Nephron progenitor cell (in vitro differentiated cells): ENCODE measurements around the gene ASS1.

Source experiments
- DNase-seq: peaks from one replicate; pipeline ENCODE4 v3.0.0; 2021
- H3K27ac Mint-ChIP-seq: 2 replicates; pipeline ENCODE4 v1.8.0; 2021; ENCODE audit warnings: mild to moderate bottlenecking, moderate library complexity, mixed read lengths
- H3K27me3 Mint-ChIP-seq: 2 replicates; pipeline ENCODE4 v1.8.0; 2021; ENCODE audit warnings: mild to moderate bottlenecking, low read depth, mixed read lengths; ENCODE audit not compliant: poor library complexity
- H3K36me3 Mint-ChIP-seq: 2 replicates; pipeline ENCODE4 v1.8.0; 2021; ENCODE audit warnings: low read depth, mixed read lengths
- H3K4me1 Mint-ChIP-seq: 2 replicates; pipeline ENCODE4 v1.8.0; 2021; ENCODE audit warnings: mixed read lengths
- H3K4me3 Mint-ChIP-seq: 2 replicates; pipeline ENCODE4 v1.8.0; 2021; ENCODE audit warnings: mild to moderate bottlenecking, moderate library complexity, mixed read lengths
- H3K9me3 Mint-ChIP-seq: 2 replicates; pipeline ENCODE4 v1.8.0; 2021; ENCODE audit warnings: mild to moderate bottlenecking, moderate library complexity, mixed read lengths
- TF ChIP-seq, protein P1 (sequence below): fragments of 200-600 bp; sonication (generic); IDR thresholded peaks from 2 replicates; pipeline ENCODE4 v1.5.0; 2021; ENCODE audit warnings: antibody characterized with exemption

The ASS1 gene

DNA sequence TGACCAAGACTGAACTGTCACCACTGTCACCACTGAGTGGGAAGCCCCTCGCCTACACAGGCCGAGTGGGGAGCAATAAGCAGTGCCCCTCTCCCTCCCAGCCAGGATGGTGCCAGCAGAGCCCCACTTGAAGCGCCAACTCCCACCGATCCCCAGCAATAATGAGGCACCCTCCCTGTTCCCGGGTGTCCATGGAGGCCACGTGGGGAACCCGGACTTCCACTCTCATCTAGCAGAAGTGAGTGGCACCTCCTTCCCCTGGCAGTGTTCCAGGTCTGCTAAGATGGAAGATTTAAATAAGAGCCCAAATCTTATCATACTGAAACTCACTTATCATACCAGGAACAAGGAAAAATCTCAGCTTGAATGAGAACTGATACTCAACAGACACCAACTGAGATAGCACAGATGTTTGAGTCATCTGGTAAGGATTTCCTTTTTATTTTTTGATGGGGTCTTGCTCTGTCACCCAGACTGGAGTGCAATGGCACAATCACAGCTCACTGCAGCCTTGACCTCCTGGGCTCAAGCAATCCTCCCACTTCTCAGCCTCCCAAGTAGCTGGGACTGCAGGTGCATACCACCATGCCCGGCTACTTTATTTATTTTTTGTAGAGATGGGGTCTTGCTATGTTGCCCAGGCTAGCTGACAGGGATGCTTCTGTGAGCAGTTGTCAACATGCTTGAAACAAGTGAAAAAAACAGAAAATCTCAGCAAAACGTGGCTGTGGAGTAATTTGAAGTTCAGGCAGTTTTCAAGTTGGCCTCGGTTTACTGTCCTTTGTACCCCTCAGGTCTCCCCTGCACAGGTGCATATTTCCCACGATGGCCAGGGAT lies 29.6 kb upstream of the ASS1 start:
- Mint-ChIP-seq H3K4me1 (peaks cover 6% of the 10 kb centered on the region), H3K4me3 (no peak overlapping the region), H3K27me3 (peaks cover 44% of the 10 kb centered on the region), H3K9me3 (peaks cover 9% of the 10 kb centered on the region), H3K36me3 (peaks cover 6% of the 10 kb centered on the region), H3K27ac (no peak overlapping the region)
- no peak for DNase-seq
- TF ChIP-seq, protein P1, sequence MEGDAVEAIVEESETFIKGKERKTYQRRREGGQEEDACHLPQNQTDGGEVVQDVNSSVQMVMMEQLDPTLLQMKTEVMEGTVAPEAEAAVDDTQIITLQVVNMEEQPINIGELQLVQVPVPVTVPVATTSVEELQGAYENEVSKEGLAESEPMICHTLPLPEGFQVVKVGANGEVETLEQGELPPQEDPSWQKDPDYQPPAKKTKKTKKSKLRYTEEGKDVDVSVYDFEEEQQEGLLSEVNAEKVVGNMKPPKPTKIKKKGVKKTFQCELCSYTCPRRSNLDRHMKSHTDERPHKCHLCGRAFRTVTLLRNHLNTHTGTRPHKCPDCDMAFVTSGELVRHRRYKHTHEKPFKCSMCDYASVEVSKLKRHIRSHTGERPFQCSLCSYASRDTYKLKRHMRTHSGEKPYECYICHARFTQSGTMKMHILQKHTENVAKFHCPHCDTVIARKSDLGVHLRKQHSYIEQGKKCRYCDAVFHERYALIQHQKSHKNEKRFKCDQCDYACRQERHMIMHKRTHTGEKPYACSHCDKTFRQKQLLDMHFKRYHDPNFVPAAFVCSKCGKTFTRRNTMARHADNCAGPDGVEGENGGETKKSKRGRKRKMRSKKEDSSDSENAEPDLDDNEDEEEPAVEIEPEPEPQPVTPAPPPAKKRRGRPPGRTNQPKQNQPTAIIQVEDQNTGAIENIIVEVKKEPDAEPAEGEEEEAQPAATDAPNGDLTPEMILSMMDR, result no peak

DNA sequence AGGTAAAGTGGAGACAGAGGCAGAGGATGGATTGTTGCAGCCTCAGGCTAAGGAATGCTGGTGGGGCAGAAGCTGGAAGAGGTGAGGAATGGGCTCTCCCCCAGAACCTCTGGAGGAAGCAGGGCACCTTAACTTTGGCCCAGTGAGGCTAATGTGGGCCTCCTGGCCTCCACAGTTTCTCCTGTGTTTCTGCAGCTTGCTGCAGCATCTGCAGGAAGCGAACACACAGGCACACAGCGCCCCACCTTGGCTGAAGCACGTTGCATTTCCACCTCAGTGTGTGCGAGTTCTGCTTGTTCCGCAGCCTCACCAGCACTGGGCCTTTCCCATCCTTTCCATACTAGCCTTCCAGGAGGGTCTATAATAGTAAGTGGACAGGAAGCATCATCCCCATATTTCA lies 27.2 kb upstream of the ASS1 start:
- no peak for DNase-seq
- H3K36me3 Mint-ChIP-seq, result peaks cover 6% of the 10 kb centered on the region
- TF ChIP-seq, protein P1, result no peak
- peaks cover 50% of the 10 kb centered on the region for H3K27me3 Mint-ChIP-seq
- peaks cover 7% of the 10 kb centered on the region for H3K4me1 Mint-ChIP-seq
- no peak overlapping the region for H3K27ac Mint-ChIP-seq
- peaks cover 9% of the 10 kb centered on the region for H3K9me3 Mint-ChIP-seq
- H3K4me3 Mint-ChIP-seq, result no peak overlapping the region

DNA sequence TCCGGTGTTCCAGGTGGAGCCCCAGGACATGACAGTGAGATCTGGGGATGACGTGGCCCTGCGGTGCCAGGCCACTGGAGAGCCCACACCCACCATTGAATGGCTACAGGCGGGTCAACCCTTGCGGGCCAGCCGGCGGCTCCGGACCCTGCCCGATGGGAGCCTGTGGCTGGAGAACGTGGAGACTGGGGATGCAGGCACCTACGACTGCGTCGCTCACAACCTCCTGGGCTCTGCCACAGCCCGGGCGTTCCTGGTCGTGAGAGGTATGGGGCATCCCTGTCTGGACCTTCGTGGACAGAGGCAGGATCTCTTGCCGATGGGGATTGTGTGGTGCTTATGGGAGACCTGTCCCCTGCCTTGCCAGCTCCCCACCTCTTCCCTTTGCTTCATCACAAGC lies 26.0 kb upstream of the ASS1 start:
- Mint-ChIP-seq H3K9me3 (peaks cover 9% of the 10 kb centered on the region), H3K27ac (no peak overlapping the region), H3K4me3 (no peak overlapping the region), H3K36me3 (peaks cover 6% of the 10 kb centered on the region), H3K27me3 (peaks cover 57% of the 10 kb centered on the region), H3K4me1 (peaks cover 17% of the 10 kb centered on the region)
- TF ChIP-seq, protein P1, result no peak
- DNase-seq, result no peak

DNA sequence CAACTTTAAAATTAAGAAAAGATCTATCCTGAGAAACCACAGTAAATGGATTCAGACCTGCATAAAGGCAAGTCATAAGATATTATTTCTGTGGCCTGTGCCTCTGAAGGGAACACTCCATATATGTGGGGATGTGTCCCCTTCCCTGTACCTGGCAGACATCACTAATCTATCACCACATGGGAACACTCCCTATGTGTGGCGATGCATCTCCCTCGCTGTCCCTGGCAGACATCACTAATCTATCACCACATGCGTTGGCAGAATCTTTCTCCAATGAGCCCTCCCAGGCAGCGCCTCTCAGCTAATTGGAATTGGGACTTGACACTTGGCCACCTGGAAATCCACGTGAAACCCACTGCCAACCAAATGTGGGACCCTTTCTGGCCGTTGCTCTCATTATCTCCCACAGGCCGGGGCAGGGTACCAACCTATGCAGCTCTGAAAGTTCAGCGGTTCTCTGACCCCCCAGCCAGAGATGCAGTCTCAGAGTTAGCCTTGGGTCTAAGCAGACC lies 25.2 kb upstream of the ASS1 start:
- H3K4me1 Mint-ChIP-seq, result peaks cover 17% of the 10 kb centered on the region
- H3K27ac Mint-ChIP-seq, result no peak overlapping the region
- peaks cover 55% of the 10 kb centered on the region for H3K27me3 Mint-ChIP-seq
- H3K9me3 Mint-ChIP-seq, result peaks cover 9% of the 10 kb centered on the region
- TF ChIP-seq, protein P1, result no peak
- H3K36me3 Mint-ChIP-seq, result peaks cover 6% of the 10 kb centered on the region
- no peak overlapping the region for H3K4me3 Mint-ChIP-seq
- DNase-seq, result no peak

DNA sequence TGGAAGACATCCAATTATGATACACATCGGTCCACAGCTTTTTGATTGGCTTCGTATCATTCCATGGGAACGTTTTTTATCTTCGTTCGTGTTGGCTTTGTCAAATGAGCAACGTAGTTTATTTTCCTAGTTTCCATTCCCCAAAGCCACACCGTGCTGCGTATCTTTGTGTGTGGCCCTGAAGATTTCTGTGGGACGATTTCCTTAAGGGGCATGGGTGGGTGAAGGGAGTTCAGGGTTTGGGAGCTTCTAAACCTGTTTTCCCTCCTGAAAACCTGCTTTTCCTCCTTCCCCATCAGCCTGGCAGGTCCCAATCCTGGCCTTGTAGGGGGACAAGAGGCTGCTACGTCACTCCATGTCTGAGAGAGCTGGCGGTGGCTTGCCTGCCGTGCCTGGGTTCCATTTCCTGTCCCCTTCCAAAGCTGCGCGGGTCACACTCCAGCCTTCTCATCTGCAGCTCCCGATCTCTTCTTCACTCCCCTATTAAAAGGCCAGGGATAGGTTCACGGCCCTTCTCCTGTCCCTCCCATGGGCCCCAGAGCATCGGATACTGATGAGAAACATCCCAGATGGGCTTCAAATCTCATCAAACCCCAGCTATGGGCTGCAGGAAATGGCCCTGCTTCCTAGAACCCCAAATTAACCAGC lies 23.5 kb upstream of the ASS1 start:
- Mint-ChIP-seq H3K4me3 (no peak overlapping the region), H3K4me1 (peaks cover 28% of the 10 kb centered on the region), H3K27me3 (peaks cover 55% of the 10 kb centered on the region), H3K36me3 (peaks cover 6% of the 10 kb centered on the region), H3K27ac (no peak overlapping the region), H3K9me3 (peaks cover 9% of the 10 kb centered on the region)
- DNase-seq, result no peak
- TF ChIP-seq, protein P1, result no peak
